Left colon (tissue), 2 donors: Measurements from ENCODE around the gene CIAO3. TPM values are rescaled to one million over a fixed set of nuclear protein-coding genes. Genes with fewer than 3 reads are reported as not detected.
A peak's percentile ranks its signal among the peaks of the same experiment; 100 is the strongest.
"Not testable (repeated sequence)": the region's sequence is repeated elsewhere in the genome, so short reads cannot be mapped to it uniquely, and the experiment has no call there.

Experiments used
- ATAC-seq: fragments of 200-7000 bp; cut with Tn5 transposase; one replicate; pipeline ENCODE4 v1.9.1; 2020; ENCODE audit warnings: mild to moderate bottlenecking, moderate library complexity
- DNase-seq, 2 donors: peaks; one replicate each; pipeline ENCODE4 v3.0.0-alpha.2; 2020
- intact Hi-C, 2 donors: fragments of 100-400 bp; cut with DNase I in 1 of 2; cut with micrococcal nuclease in 1 of 2; formaldehyde crosslinking; loops; one replicate each; pipeline versions ENCODE4 v1.11.2 to v1.14.0; 2022; cut with DNase I, micrococcal nuclease
- total RNA-seq, 2 donors: library from RNA; stranded (reverse); fragmentation: NEBNext Ultra II Directional; extraction: Animal tissue kit (Norgen Biotek cat#: 25700); gene quantifications; one replicate each; pipeline ENCODE4 v1.2.1, GENCODE V29; 2021
- donor health status: DM: no; HTN: no; CAD: no.
- donor health status: DM: yes; HTN: yes; CAD: no.

The CIAO3 gene
- total RNA-seq, 2 donors from 2014 or later: 36.0 to 50.2 TPM

- DNase-seq (peak; percentile 74 to 80), ATAC-seq (peak; percentile 52)
- intact Hi-C loops: no loop called here
These were observed 21.9 kb downstream of the CIAO3 start for GRCh38 chr16:718922-719321.

GRCh38 chr16:718389-718788 lies 22.4 kb downstream of the CIAO3 start:
- intact Hi-C loops: no loop called here
- DNase-seq (no peak), ATAC-seq (no peak)

GRCh38 chr16:717450-718245 lies 23.1 kb downstream of the CIAO3 start:
- intact Hi-C loops: no loop called here
- no peak for DNase-seq
- ATAC-seq: no peak

- no peak for ATAC-seq
- intact Hi-C loops: no loop called here
- no peak for DNase-seq
These were observed 23.9 kb downstream of the CIAO3 start for GRCh38 chr16:716768-717325.

GRCh38 chr16:716200-716568 lies 24.6 kb downstream of the CIAO3 start:
- intact Hi-C loops: no loop called here
- DNase-seq: no peak
- ATAC-seq: no peak

GRCh38 chr16:715477-716199 lies 25.2 kb downstream of the CIAO3 start:
- DNase-seq (peak in 1 of 2 donors; percentile 46), ATAC-seq (peak; percentile 10)
- intact Hi-C loops: no loop called here

- intact Hi-C loops: no loop called here
- peak; percentile 70 for ATAC-seq
- DNase-seq: peak; percentile 85 to 97
These were observed 26.0 kb downstream of the CIAO3 start, which contains the start of gene METRN for GRCh38 chr16:714558-715476. METRN (plus strand) TSS chr16:715118; CDS start chr16:715290, 172 bp downstream.

- DNase-seq: no peak
These were observed 26.7 kb downstream of the CIAO3 start for GRCh38 chr16:714079-714478.

GRCh38 chr16:712740-713250 lies 28.0 kb downstream of the CIAO3 start:
- ATAC-seq, intact Hi-C loops: not testable (repeated sequence)
- peak in 1 of 2 donors; percentile 55 for DNase-seq

More at GRCh38 chr16:714079-714478, 26.7 kb downstream of the CIAO3 start:
- ATAC-seq: no peak
- intact Hi-C loops: no loop called here

- peak; percentile 61 to 82 for DNase-seq
- intact Hi-C loops: loop anchor here in 1 of 2 donors (2.0 kb wide), 1 partner anchor 73 kb away; no protein-coding TSS in a partner anchor
- ATAC-seq: peak; percentile 58
These were observed 29.1 kb downstream of the CIAO3 start for GRCh38 chr16:711548-712320.

GRCh38 chr16:711084-711483 lies 29.7 kb downstream of the CIAO3 start:
- ATAC-seq (no peak), DNase-seq (no peak)
- intact Hi-C loops: loop anchor here in 1 of 2 donors (2.0 kb wide), 1 partner anchor 74 kb away; no protein-coding TSS in a partner anchor

- no peak for DNase-seq
- intact Hi-C loops: loop anchor here in 1 of 2 donors (2.0 kb wide), 1 partner anchor 74 kb away; no protein-coding TSS in a partner anchor
- no peak for ATAC-seq
These were observed 30.2 kb downstream of the CIAO3 start for GRCh38 chr16:710500-711075.

GRCh38 chr16:709566-710499 lies 31.0 kb downstream of the CIAO3 start:
- DNase-seq (no peak), ATAC-seq (no peak)
- intact Hi-C loops: loop anchor here in 1 of 2 donors (2.0 to 10.0 kb wide), 2 partner anchors 45 to 75 kb away; no protein-coding TSS in a partner anchor

GRCh38 chr16:708959-709358 lies 31.8 kb downstream of the CIAO3 start:
- intact Hi-C loops: loop anchor here in 1 of 2 donors (10.0 kb wide), 1 partner anchor 46 kb away; no protein-coding TSS in a partner anchor
- DNase-seq (no peak), ATAC-seq (no peak)

GRCh38 chr16:708019-708418 lies 32.8 kb downstream of the CIAO3 start:
- ATAC-seq (no peak), DNase-seq (no peak)
- intact Hi-C loops: loop anchor here in 1 of 2 donors (10.0 kb wide), 1 partner anchor 47 kb away; no protein-coding TSS in a partner anchor

GRCh38 chr16:707062-707538 lies 33.7 kb downstream of the CIAO3 start:
- intact Hi-C loops: loop anchor here in 1 of 2 donors (10.0 kb wide), 1 partner anchor 48 kb away; no protein-coding TSS in a partner anchor
- DNase-seq (no peak), ATAC-seq (peak; percentile 12)
